ENCODE results near the gene FZR1. TPM values are rescaled to one million over a fixed set of nuclear protein-coding genes. Genes with fewer than 3 reads are reported as not detected.
A peak's percentile ranks its signal among the peaks of the same experiment; 100 is the strongest.
"Not testable (repeated sequence)": the region's sequence is repeated elsewhere in the genome, so short reads cannot be mapped to it uniquely, and the experiment has no call there.

FZR1 gene
- total RNA-seq, 2 donors from 2014 or later = 19.5 to 22.6 TPM

GRCh38 chr19:3573858-3574637, 67.9 kb downstream of the FZR1 start:
- DNase-seq (peak; percentile 93), ATAC-seq (peak; percentile 16 to 52)
- intact Hi-C loops (cut with DNase I) = no loop called here

DNA sequence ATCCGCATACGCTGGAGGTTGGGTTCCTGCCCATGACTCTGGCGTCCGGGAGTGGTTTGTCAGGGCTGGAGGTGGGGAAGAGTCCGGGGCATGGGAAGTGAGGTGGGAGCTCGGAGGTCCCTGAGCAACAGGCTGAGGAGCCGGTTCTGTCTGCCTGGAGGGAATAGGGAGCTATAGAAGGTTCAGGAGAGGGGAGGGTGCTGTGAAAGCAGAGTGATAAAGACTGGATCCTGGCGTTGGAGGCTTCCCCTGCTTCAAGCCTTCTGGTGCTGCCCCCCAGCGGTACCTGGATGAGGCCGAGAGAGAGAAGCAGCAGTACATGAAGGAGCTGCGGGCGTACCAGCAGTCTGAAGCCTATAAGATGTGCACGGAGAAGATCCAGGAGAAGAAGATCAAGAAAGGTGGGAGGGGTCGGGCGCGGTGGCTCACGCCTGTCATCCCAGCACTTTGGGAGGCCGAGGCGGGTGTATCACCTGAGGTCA, 69.2 kb downstream of the FZR1 start:
- ATAC-seq (no peak), DNase-seq (no peak)
- intact Hi-C loops (cut with DNase I) = loop anchor here in 1 of 2 donors (5.0 kb wide), 1 partner anchor 42 kb away; no protein-coding TSS in a partner anchor

DNA sequence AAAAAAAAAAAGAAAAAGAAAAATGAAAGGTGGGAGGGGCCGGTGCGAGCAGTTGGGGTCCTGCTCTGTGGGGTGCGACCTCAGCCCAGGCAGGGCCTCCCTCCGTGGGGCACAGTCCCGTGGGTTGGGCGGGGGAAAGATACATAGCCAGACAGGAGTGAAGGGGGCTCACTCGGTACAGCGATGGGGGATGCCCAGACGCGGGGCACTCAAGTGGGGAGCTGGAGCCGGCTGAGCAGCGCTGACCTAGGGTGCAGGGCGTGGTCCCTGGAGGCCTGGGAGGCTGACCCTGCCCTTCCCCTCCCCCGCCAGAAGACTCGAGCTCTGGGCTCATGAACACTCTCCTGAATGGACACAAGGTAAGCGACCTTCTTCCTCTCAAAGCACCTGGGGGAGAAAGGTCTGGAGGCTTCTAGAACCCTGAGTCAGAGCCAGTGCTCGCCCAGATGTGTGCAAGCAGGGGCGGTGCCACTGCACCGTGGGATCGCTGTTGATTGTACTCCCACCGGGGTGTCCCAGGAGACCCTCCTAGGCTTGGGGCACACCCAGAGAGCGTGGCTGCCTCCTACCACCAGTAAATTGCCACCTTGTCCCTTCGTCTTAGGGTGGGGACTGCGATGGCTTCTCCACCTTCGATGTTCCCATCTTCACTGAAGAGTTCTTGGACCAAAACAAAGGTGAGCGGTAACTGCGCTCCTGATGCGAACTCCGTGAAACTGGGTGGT, 70.0 kb downstream of the FZR1 start:
- DNase-seq = peak; percentile 43
- ATAC-seq = no peak
- intact Hi-C loops (cut with DNase I) = loop anchor here in 1 of 2 donors (5.0 kb wide), 1 partner anchor 41 kb away; no protein-coding TSS in a partner anchor

DNA sequence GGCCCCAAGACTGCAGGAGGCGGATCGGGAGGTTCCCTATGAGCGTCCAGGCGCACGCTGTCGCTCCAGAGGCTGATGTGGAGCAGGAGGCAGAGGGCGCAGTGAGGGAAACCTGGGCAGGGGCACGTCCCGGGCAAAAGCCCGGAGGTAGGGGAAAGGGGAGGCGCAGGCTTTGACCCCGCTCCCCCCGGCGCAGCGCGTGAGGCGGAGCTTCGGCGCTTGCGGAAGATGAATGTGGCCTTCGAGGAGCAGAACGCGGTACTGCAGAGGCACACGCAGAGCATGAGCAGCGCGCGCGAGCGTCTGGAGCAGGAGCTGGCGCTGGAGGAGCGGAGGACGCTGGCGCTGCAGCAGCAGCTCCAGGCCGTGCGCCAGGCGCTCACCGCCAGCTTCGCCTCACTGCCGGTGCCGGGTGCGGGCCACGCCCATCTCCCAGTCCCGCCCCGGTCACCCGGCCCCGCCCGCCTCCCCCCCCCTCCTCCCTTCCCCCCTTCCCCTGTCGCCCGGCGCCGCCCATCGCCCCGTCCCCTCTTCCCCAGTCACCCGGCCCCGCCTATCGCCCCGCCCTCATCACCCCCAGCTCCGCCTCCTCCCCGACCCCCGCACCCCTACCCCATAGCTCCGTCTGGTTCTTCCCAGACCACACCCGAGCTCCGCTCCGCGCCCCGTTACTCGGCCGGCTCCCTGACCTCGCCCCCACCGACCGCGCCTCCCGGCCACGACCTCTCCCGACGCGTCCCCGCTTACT, 70.8 kb downstream of the FZR1 start:
- peak; percentile 16 to 32 for ATAC-seq
- DNase-seq = peak; percentile 74
- intact Hi-C loops (cut with DNase I) = loop anchor here in 1 of 2 donors (5.0 kb wide), 1 partner anchor 40 kb away; no protein-coding TSS in a partner anchor

DNA sequence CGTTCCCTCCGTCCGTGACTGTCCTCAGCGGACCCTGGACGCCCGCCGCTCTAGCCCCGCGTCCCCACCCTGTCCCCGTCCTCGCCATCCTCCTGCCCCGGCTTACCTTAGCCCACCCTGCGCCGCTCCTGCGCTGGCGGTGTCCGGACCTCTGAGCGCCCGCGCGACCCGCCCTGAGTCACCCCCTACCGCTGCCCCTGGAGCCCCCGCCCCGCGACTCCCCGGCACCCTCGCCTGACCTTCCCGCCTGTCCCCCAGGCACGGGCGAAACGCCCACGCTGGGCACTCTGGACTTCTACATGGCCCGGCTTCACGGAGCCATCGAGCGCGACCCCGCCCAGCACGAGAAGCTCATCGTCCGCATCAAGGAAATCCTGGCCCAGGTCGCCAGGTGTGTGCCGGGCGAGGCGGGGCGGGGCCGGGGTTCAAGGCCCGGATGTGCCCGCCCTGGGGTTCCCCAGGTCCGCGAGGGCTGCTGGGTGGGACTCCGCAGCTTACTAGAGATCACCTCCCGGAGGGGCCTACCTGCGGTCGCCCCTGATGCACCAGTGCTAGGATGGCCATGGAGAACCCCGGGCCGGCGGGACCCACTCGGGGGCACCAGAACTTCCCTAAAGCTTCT, 71.7 kb downstream of the FZR1 start:
- ATAC-seq (no peak), DNase-seq (no peak)
- intact Hi-C loops (cut with DNase I) = loop anchor here in 1 of 2 donors (5.0 kb wide), 1 partner anchor 39 kb away; no protein-coding TSS in a partner anchor

GRCh38 chr19:3578390-3578789, 72.3 kb downstream of the FZR1 start:
- DNase-seq (no peak), ATAC-seq (no peak)
- intact Hi-C loops (cut with DNase I) = loop anchor here in 1 of 2 donors (5.0 kb wide), 1 partner anchor 39 kb away; no protein-coding TSS in a partner anchor

DNA sequence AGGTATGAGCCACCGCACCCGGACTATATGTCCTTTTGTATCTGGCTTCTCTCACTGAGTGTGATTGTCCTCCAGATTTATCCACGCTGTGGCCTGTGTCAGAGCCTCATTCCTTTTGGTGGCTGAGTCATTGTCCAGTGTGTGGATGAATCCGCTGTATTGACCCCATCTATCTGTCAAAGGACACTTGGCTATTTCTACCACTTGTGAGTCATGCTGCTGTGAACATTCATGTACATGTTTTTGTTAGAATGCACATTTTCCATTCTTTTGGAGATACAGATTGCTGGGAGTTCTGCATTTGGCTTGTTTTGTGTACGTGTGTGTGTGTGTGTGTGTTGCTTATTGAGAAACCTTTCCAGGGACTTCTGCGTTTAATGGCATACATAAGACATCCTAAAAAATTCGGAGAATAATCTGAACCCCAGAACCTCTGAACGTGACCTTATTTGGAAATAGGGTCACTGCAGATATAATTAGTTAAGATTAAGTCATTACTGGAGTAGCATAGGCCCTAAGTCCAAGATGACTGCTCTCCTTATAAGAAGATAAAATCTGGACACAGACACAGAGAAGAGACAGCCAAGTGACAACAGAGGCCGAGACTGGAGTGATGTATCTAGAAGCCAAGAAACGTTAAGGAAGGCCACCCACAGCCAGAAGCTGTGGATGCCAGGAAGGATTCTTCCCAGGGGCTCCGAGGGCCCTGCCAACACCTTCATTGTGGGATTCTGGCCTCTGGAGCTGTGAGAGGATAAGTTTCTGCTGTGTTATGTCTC, 74.2 kb downstream of the FZR1 start:
- no peak for DNase-seq
- intact Hi-C loops (cut with DNase I) = no loop called here
- ATAC-seq = peak in 1 of 2 donors; percentile 57

- intact Hi-C loops (cut with DNase I); ATAC-seq; DNase-seq: not testable (repeated sequence)
These were observed 75.7 kb downstream of the FZR1 start for GRCh38 chr19:3581792-3582191.

DNA sequence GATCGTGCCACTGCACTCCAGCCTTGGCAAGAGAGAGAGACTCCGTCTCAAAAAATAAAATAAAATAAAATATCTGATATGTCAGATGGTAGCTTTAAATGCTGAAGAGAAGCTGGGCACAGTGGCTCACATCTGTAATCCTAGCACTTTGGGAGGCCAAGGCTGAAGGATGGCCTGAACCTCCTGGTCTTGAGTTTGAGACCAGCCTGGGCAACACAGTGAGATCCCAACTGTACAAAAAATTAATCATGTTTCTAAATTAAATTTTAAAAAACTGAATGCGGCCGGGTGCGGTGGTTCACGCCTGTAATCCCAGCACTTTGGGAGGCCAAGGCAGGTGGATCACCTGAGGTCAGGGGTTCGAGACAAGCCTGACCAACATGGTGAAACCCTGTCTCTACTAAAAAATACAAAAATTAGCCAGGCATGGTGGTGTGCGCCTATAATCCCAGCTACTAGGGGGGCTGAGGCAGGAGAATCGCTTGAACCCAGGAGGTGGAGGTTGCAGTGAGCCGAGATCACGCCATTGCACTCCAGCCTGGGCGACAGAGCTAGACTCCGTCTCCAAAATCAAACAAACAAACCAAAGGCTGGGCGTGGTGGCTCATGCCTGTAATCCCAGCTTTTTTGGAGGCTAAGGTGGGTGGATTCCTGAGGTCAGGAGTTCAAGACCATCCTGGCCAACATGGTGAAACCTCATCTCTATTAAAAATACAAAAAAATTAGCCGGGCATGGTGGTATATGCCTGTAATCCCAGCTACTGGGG, 78.1 kb downstream of the FZR1 start:
- intact Hi-C loops (cut with DNase I); DNase-seq; ATAC-seq: not testable (repeated sequence)

DNA sequence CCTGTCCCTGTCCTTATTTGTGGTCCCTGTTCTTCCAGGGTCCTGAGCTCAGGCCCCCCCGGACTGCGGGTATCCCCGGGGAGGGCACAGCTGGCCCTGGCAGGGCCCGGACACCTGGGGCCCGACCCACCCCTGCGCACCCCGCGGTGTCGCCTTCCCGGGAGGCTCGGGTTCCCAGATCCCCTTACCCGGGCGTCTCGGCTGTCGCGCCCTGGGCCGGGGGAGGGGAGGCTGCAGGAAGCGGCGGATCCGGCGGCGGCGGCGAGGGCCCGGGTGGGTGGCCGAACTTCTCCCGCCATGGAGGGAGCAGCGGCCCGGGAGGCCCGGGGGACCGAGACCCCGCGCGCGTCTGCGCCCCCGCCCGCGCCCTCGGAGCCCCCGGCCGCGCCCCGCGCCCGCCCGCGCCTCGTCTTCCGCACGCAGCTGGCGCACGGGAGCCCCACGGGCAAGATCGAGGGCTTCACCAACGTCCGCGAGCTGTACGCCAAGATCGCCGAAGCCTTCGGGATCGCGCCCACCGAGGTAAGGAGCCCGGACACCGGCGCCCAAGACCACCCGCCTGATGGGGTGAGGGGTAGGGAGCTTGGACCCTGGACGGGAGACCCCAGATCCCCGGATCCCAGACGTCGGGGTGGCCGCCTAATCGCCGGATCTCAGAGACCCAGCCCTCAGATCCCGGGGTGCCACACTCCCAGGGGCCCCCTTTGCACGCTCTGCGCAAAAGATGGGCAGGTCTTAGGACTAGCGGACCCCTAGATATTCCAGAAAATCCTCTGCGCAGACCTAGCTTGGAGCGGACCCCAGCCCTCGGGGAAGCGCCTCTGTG, 79.4 kb downstream of the FZR1 start, which contains the start of gene GIPC3:
Gene GIPC3, plus strand, starts transcription at position 178 of the 826 bp plus-strand sequence. Its CDS starts 120 bp downstream, at position 298.
- DNase-seq = no peak
- intact Hi-C loops (cut with DNase I) = loop anchor here in 1 of 2 donors (2.0 kb wide), 1 partner anchor 33 kb away; no protein-coding TSS in a partner anchor
- no peak for ATAC-seq

- ATAC-seq (peak in 1 of 2 donors; percentile 33), DNase-seq (no peak)
- intact Hi-C loops (cut with DNase I) = loop anchor here in 1 of 2 donors (2.0 kb wide), 1 partner anchor 33 kb away; no protein-coding TSS in a partner anchor
These were observed 80.1 kb downstream of the FZR1 start for GRCh38 chr19:3586127-3586626.

DNA sequence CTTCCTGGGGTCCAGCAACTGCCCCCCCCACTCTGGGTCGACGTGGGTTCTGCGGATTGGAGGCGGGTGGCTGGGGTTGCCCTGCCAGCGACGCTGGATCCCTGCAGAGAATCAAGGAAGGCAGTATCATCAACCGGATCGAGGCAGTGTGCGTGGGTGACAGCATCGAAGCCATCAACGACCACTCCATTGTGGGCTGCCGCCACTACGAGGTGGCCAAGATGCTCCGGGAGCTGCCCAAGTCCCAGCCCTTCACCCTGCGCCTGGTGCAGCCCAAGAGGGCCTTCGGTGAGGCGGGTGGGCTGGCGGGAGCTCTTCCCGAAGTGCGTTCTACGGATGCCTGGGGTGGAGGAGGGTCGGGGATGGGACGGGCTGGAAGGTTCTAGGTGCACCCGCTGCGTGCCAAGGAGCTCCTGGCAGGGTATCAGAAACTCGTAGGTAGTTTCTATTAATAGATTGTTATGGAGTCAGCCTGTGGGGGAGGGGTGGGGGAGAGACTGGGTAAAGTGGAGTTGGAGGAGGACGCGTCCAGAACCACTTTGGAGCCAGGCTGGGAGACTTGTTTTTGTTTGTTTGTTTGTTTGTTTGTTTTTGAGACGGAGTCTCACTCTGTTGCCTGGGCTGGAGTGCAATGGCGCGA, 80.7 kb downstream of the FZR1 start:
- DNase-seq (no peak), ATAC-seq (peak; percentile 38 to 46)
- intact Hi-C loops (cut with DNase I) = loop anchor here in 1 of 2 donors (2.0 kb wide), 1 partner anchor 32 kb away; no protein-coding TSS in a partner anchor

All from left cardiac atrium (tissue), 4 donors.